HepG2 (cell line): ENCODE measurements around the gene GLTPD2. TPM values are rescaled to one million over a fixed set of nuclear protein-coding genes. Genes with fewer than 3 reads are reported as not detected.

ENCODE experiments used
- ASH2L ChIP-seq: fragments of 300-600, 200-600 bp; sonication (generic); IDR thresholded peaks from 2 replicates; pipeline ENCODE4 v1.7.0; 2017; ENCODE audit warnings: low read depth, mild to moderate bottlenecking, moderate library complexity, mixed read lengths, low read length; ENCODE audit not compliant: insufficient read length
- BRD4 ChIP-seq: sonication (generic); formaldehyde crosslinking; IDR thresholded peaks from 2 replicates; pipeline ENCODE4 v1.4.0; 2020; ENCODE audit warnings: missing genetic modification reagents
- ETV5 ChIP-seq: IDR thresholded peaks from 2 replicates; pipeline ENCODE4 v1.6.1; 2018; ENCODE audit warnings: missing biosample characterization, missing genetic modification reagents, inconsistent platforms, borderline replicate concordance
- GATAD1 ChIP-seq: IDR thresholded peaks from 2 replicates; pipeline ENCODE4 v1.6.1; 2016; ENCODE audit warnings: missing genetic modification reagents, missing compliant biosample characterization
- MAZ ChIP-seq, 2 experiments: sonication (generic) in 1 of 2; formaldehyde crosslinking in 1 of 2; IDR thresholded peaks; 2 replicates each; pipeline versions ENCODE4 v1.5.0 to v1.6.1; 2012 to 2020; ENCODE audit warnings: low read depth in 2 of 2, mild to moderate bottlenecking in 2 of 2, borderline replicate concordance in 1 of 2, improper control_type of control experiment in 1 of 2, low read length in 1 of 2, missing genetic modification reagents in 1 of 2, moderate library complexity in 1 of 2
- NFIC ChIP-seq: IDR thresholded peaks from 2 replicates; pipeline ENCODE4 v1.6.1; 2012; ENCODE audit warnings: mild to moderate bottlenecking, low read length, inconsistent platforms
- NFKB2 ChIP-seq: sonication (generic); formaldehyde crosslinking; IDR thresholded peaks from 2 replicates; pipeline ENCODE4 v1.4.0; 2020; ENCODE audit warnings: missing genetic modification reagents, borderline replicate concordance
- SKI ChIP-seq: fragments of 450-650 bp; IDR thresholded peaks from one replicate; pipeline ENCODE4 v1.6.1; 2018; ENCODE audit warnings: mild to moderate bottlenecking; ENCODE audit not compliant: partially characterized antibody
- SMAD3 ChIP-seq: sonication (generic); formaldehyde crosslinking; IDR thresholded peaks from 2 replicates; pipeline ENCODE4 v1.4.0; 2020; ENCODE audit warnings: missing genetic modification reagents
- SPEN ChIP-seq: sonication (generic); formaldehyde crosslinking; IDR thresholded peaks from 2 replicates; pipeline ENCODE4 v1.5.1; 2020; ENCODE audit warnings: low read depth, mild to moderate bottlenecking, missing genetic modification reagents
- ZKSCAN8 ChIP-seq: IDR thresholded peaks from 2 replicates; pipeline ENCODE4 v1.6.1; 2016; ENCODE audit warnings: borderline replicate concordance, missing genetic modification reagents, missing compliant biosample characterization
- ZNF234 ChIP-seq: sonication (generic); formaldehyde crosslinking; conservative IDR thresholded peaks from 2 replicates; pipeline ENCODE4 v1.5.1; 2020; ENCODE audit warnings: mild to moderate bottlenecking, missing genetic modification reagents
- ZNF3 ChIP-seq: IDR thresholded peaks from 2 replicates; pipeline ENCODE4 v1.7.0; 2017; ENCODE audit warnings: inconsistent platforms
- ZNF841 ChIP-seq: sonication (generic); formaldehyde crosslinking; IDR thresholded peaks from 2 replicates; pipeline ENCODE4 v1.8.1; 2023; ENCODE audit warnings: missing genetic modification reagents, borderline replicate concordance
- ZSCAN30 ChIP-seq: sonication (generic); formaldehyde crosslinking; IDR thresholded peaks from 2 replicates; pipeline ENCODE4 v1.5.0; 2020; ENCODE audit warnings: mild to moderate bottlenecking, missing genetic modification reagents
- ZSCAN31 ChIP-seq: sonication (generic); formaldehyde crosslinking; IDR thresholded peaks from 2 replicates; pipeline ENCODE4 v1.5.0; 2020; ENCODE audit warnings: low read depth, mild to moderate bottlenecking, missing genetic modification reagents
- polyA plus RNA-seq, 8 experiments: library from polyadenylated mRNA; depleted of rRNA in 3 of 8; stranded (reverse) in 7 of 8; unstranded in 1 of 8; fragments of >200 nt; fragmentation: Illumina TruSeq in 4 of 8; extraction: Trizol in 4 of 8; gene quantifications; 2 replicates each; pipeline versions ENCODE4 v1.2.1 to v1.2.3, GENCODE V29; 2011 to 2016; ENCODE audit warnings: low read depth in 4 of 8, missing spikeins in 1 of 8, mixed read lengths in 1 of 8; ENCODE audit not compliant: insufficient read depth in 1 of 8
- total RNA-seq, 5 experiments: library from RNA; depleted of rRNA; stranded (reverse); fragments of >200 nt; fragmentation: Illumina TruSeq; extraction: Trizol; gene quantifications; 2 replicates each; pipeline ENCODE4 v1.2.3, GENCODE V29; 2016; ENCODE audit warnings: low read depth in 1 of 5
- TF ChIP-seq, protein P1 (sequence below): sonication (generic); formaldehyde crosslinking; IDR thresholded peaks from 2 replicates; pipeline ENCODE4 v1.4.0; 2020; ENCODE audit warnings: mild to moderate bottlenecking, low read depth, missing genetic modification reagents
- TF ChIP-seq, protein P2 (sequence below): sonication (generic); formaldehyde crosslinking; IDR thresholded peaks from 2 replicates; pipeline ENCODE4 v1.4.0; 2020; ENCODE audit warnings: low read depth, missing genetic modification reagents
- TF ChIP-seq, protein P3 (sequence below): sonication (generic); formaldehyde crosslinking; IDR thresholded peaks from 2 replicates; pipeline ENCODE4 v1.5.0; 2020; ENCODE audit warnings: missing genetic modification reagents
- TF ChIP-seq, protein P4 (sequence below): sonication (generic); formaldehyde crosslinking; IDR thresholded peaks from 2 replicates; pipeline ENCODE4 v1.8.0; 2022; ENCODE audit warnings: mild to moderate bottlenecking, missing genetic modification reagents, moderate library complexity

GLTPD2 gene
- total and polyA plus RNA-seq, 2 of the 13 experiments (the other 11 are each of a cell fraction or from before 2014, with no cell fraction given), result 7.5 to 12.9 TPM

DNA sequence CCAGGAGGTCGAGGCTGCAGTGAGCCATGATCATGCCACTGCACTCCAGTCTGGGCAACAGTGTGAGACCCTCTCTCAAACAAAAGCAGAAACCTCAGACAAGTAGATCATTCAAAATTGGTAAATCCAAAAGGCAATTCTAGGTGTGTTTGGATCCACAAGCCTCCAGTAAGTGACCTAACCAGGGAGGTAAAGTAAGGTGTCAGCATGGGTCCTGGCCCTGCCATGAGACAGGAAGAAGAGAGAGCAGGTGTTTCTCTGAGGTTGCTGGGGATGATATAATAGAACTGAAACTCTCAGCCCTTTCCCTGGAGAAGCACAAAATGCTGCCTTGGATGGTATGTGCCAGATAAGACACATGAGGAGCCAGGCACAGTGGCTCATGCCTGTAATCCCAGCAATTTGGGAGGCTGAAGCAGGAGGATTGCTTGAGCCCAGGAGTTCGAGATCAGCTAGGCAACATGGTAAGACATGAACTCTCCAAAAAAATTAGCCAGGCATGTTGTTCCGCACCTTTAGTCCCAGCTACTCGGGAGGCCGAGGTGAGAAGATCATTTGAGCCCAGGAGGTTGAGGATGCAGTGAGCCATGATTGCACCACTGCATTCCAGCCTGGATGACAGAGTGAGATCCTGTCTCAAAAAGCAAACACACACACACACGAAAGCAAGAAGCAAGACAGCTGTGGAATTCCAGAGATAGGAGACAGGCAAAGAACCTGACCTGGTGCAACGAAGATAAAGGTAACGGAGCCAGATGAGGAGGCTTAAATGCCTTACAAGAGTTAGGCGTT lies 10.6 kb upstream of the GLTPD2 start (continued):
- peak; percentile 42; the same call in 1 of the 2 replicates for TF ChIP-seq SPEN
- peak; percentile 74 for TF ChIP-seq ETV5 (CRISPR knock-in tag)
- no peak for TF ChIP-seq ZSCAN31
- TF ChIP-seq ZNF841 (CRISPR knock-in tag), result no peak
- TF ChIP-seq MAZ (IDR thresholded peaks at IDR 0.05; ENCODE audit: borderline replicate concordance, low read depth, low read length), result no peak
- 0 out of 2 replicates have a peak, but pooled peaks have one; percentile 32 for TF ChIP-seq MAZ (CRISPR knock-in tag; IDR thresholded peaks at IDR 0.05; ENCODE audit: low read depth)
- TF ChIP-seq ZNF234 (CRISPR knock-in tag), result no peak
- TF ChIP-seq ZNF3 (CRISPR knock-in tag), result no peak
- TF ChIP-seq BRD4 (CRISPR knock-in tag), result peak; percentile 80
- TF ChIP-seq, protein P1, sequence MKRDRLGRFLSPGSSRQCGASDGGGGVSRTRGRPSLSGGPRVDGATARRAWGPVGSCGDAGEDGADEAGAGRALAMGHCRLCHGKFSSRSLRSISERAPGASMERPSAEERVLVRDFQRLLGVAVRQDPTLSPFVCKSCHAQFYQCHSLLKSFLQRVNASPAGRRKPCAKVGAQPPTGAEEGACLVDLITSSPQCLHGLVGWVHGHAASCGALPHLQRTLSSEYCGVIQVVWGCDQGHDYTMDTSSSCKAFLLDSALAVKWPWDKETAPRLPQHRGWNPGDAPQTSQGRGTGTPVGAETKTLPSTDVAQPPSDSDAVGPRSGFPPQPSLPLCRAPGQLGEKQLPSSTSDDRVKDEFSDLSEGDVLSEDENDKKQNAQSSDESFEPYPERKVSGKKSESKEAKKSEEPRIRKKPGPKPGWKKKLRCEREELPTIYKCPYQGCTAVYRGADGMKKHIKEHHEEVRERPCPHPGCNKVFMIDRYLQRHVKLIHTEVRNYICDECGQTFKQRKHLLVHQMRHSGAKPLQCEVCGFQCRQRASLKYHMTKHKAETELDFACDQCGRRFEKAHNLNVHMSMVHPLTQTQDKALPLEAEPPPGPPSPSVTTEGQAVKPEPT (CRISPR knock-in tag), result no peak
- TF ChIP-seq ASH2L, result no peak
- TF ChIP-seq SKI, result peak; percentile 62
- TF ChIP-seq, protein P2, sequence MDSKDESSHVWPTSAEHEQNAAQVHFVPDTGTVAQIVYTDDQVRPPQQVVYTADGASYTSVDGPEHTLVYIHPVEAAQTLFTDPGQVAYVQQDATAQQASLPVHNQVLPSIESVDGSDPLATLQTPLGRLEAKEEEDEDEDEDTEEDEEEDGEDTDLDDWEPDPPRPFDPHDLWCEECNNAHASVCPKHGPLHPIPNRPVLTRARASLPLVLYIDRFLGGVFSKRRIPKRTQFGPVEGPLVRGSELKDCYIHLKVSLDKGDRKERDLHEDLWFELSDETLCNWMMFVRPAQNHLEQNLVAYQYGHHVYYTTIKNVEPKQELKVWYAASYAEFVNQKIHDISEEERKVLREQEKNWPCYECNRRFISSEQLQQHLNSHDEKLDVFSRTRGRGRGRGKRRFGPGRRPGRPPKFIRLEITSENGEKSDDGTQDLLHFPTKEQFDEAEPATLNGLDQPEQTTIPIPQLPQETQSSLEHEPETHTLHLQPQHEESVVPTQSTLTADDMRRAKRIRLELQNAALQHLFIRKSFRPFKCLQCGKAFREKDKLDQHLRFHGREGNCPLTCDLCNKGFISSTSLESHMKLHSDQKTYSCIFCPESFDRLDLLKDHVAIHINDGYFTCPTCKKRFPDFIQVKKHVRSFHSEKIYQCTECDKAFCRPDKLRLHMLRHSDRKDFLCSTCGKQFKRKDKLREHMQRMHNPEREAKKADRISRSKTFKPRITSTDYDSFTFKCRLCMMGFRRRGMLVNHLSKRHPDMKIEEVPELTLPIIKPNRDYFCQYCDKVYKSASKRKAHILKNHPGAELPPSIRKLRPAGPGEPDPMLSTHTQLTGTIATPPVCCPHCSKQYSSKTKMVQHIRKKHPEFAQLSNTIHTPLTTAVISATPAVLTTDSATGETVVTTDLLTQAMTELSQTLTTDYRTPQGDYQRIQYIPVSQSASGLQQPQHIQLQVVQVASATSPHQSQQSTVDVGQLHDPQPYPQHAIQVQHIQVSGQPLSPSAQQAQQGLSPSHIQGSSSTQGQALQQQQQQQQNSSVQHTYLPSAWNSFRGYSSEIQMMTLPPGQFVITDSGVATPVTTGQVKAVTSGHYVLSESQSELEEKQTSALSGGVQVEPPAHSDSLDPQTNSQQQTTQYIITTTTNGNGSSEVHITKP (CRISPR knock-in tag), result peak; percentile 76
- TF ChIP-seq ZKSCAN8 (CRISPR knock-in tag), result peak; percentile 78
- TF ChIP-seq, protein P3, sequence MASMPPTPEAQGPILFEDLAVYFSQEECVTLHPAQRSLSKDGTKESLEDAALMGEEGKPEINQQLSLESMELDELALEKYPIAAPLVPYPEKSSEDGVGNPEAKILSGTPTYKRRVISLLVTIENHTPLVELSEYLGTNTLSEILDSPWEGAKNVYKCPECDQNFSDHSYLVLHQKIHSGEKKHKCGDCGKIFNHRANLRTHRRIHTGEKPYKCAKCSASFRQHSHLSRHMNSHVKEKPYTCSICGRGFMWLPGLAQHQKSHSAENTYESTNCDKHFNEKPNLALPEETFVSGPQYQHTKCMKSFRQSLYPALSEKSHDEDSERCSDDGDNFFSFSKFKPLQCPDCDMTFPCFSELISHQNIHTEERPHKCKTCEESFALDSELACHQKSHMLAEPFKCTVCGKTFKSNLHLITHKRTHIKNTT, result no peak
- TF ChIP-seq NFIC, result no peak
- TF ChIP-seq GATAD1 (CRISPR knock-in tag), result peak; percentile 56; the same call in 1 of the 2 replicates
- no peak for TF ChIP-seq ZSCAN30 (CRISPR knock-in tag)
- TF ChIP-seq SMAD3 (CRISPR knock-in tag), result peak; percentile 77; the same call in 1 of the 2 replicates
- no peak for TF ChIP-seq NFKB2 (CRISPR knock-in tag)
- TF ChIP-seq, protein P4, sequence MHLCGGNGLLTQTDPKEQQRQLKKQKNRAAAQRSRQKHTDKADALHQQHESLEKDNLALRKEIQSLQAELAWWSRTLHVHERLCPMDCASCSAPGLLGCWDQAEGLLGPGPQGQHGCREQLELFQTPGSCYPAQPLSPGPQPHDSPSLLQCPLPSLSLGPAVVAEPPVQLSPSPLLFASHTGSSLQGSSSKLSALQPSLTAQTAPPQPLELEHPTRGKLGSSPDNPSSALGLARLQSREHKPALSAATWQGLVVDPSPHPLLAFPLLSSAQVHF (CRISPR knock-in tag), result 0 out of 2 replicates have a peak, but pooled peaks have one; percentile 11
